ENCODE data around the gene PLD6.
"Not testable (repeated sequence)": the region's sequence is repeated elsewhere in the genome, so short reads cannot be mapped to it uniquely, and the experiment has no call there.

Gene PLD6

DNA sequence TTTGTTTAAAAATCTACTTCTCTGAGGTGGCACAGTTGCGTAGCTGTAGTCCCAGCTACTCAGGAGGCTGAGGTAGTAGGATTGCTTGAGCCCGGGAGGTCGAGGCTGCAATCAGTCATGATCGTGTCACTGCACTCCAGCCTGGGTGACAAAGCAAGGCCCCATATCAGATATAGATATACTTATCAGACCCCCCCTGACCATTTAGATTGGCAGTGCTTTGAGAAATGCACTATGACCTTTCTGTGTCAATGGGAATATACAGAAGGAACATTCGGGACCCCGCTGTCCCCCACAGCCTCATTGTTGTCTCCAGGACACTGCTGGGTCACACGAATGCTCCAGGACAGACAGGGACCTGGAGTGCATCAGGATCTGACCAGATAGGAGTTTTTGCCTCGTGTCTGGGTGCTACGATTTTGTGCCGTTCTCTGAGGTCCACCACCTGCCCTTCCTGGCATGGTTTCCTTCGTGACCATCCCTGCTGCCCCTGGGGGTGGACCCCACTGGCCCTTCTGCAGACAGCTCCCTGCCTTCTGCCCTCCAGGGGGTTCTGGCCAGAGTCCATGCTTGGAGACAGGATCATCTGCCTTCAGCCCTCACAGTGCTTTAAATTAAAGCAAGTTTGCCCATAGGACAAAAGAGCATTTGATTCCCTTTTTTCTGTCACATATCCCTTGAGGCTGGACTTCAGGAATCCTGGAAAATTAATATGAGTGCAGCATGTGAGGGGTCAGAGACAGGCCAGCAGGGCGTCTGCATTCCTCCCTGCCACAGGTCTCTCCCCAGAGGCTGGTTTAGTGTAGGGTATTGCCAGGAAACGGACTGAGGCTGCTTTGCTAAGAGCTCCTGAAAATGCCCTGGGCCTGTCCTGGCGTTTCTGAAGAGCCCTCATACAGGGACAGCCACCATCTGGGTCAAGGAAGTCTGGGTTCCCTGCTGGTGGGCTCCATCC, 19.3 kb downstream of the PLD6 start:
- Histone ChIP-seq H2AK5ac (ENCODE audit: low read length) (no peak overlapping the region), H3K4me2 (ENCODE audit: low read length) (no peak overlapping the region), H2BK15ac (replicated peaks; ENCODE audit: low read depth) (no peak overlapping the region), H3K79me1 (ENCODE audit: low read length) (no peaks in the 10 kb centered on the region), H3K4me1 (ENCODE audit: control insufficient read depth, low read depth, low read length) (no peaks in the 10 kb centered on the region), H3K36me3 (ENCODE audit: control insufficient read depth, insufficient read depth, low read length) (peaks cover 2% of the 10 kb centered on the region), H3K56ac (ENCODE audit: low read length) (peak overlapping the region; percentile 20), H3K79me2 (ENCODE audit: control insufficient read depth, insufficient read depth, low read length) (no peaks in the 10 kb centered on the region), H3K18ac (ENCODE audit: low read length) (no peak overlapping the region), H3K27ac (ENCODE audit: low read depth, low read length) (no peak overlapping the region), H4K8ac (ENCODE audit: low read depth, low read length) (no peak overlapping the region), H2BK5ac (ENCODE audit: low read length) (no peak overlapping the region), H2BK120ac (ENCODE audit: low read depth, low read length) (no peak overlapping the region), H3K4me3 (ENCODE audit: low read length) (no peak overlapping the region), H3K4ac (ENCODE audit: low read depth, low read length) (no peak overlapping the region), H3K23ac (ENCODE audit: low read length) (no peak overlapping the region), H4K5ac (ENCODE audit: low read length) (no peak overlapping the region), H3K9ac (ENCODE audit: low read length) (no peak overlapping the region), H3K27me3 (ENCODE audit: insufficient read depth, low read length, poor library complexity) (no peaks in the 10 kb centered on the region)
- DNase-seq: peak; percentile 71
- WGBS (ENCODE audit: extremely low coverage, insufficient coverage, low lambda C conversion rate): no CpG with 5 or more reads among the region's 14 CpGs

DNA sequence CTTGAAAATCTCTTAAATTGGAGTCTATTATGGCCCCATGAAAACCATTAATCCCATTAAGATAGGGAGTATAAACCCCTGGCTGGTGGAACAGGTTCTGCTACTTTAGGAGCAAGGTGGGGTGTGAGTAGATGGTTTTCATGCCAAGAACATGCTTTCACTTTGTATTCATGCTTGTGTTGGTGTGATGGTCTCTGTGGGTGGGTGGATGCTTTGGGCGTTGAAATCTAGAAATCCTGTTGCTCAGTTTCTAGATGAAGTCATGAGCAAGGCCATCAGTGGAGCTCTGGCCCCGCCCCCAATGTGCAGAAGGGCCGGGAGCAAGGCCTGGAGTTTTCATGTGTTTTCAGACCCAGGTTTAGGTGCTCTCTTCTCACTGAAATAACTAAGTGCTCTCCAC, 20.1 kb downstream of the PLD6 start:
- H2BK15ac ChIP-seq (replicated peaks; ENCODE audit: low read depth): no peak overlapping the region
- no peak overlapping the region for H3K4ac ChIP-seq (ENCODE audit: low read depth, low read length)
- H3K79me1 ChIP-seq (ENCODE audit: low read length): no peaks in the 10 kb centered on the region
- H4K5ac ChIP-seq (ENCODE audit: low read length): no peak overlapping the region
- no peak overlapping the region for H3K18ac ChIP-seq (ENCODE audit: low read length)
- no peak overlapping the region for H2AK5ac ChIP-seq (ENCODE audit: low read length)
- no peak overlapping the region for H2BK5ac ChIP-seq (ENCODE audit: low read length)
- no peak overlapping the region for H3K9ac ChIP-seq (ENCODE audit: low read length)
- peaks cover 2% of the 10 kb centered on the region for H3K36me3 ChIP-seq (ENCODE audit: control insufficient read depth, insufficient read depth, low read length)
- H3K23ac ChIP-seq (ENCODE audit: low read length): no peak overlapping the region
- no peak overlapping the region for H3K4me3 ChIP-seq (ENCODE audit: low read length)
- H3K56ac ChIP-seq (ENCODE audit: low read length): no peak overlapping the region
- H3K79me2 ChIP-seq (ENCODE audit: control insufficient read depth, insufficient read depth, low read length): no peaks in the 10 kb centered on the region
- no peak overlapping the region for H3K4me2 ChIP-seq (ENCODE audit: low read length)
- WGBS (ENCODE audit: extremely low coverage, insufficient coverage, low lambda C conversion rate): no CpG with 5 or more reads among the region's 3 CpGs
- peak; percentile 58 for DNase-seq
- H2BK120ac ChIP-seq (ENCODE audit: low read depth, low read length): no peak overlapping the region
- H3K27ac ChIP-seq (ENCODE audit: low read depth, low read length): no peak overlapping the region
- H3K4me1 ChIP-seq (ENCODE audit: control insufficient read depth, low read depth, low read length): no peaks in the 10 kb centered on the region
- no peak overlapping the region for H4K8ac ChIP-seq (ENCODE audit: low read depth, low read length)
- H3K27me3 ChIP-seq (ENCODE audit: insufficient read depth, low read length, poor library complexity): no peaks in the 10 kb centered on the region

DNA sequence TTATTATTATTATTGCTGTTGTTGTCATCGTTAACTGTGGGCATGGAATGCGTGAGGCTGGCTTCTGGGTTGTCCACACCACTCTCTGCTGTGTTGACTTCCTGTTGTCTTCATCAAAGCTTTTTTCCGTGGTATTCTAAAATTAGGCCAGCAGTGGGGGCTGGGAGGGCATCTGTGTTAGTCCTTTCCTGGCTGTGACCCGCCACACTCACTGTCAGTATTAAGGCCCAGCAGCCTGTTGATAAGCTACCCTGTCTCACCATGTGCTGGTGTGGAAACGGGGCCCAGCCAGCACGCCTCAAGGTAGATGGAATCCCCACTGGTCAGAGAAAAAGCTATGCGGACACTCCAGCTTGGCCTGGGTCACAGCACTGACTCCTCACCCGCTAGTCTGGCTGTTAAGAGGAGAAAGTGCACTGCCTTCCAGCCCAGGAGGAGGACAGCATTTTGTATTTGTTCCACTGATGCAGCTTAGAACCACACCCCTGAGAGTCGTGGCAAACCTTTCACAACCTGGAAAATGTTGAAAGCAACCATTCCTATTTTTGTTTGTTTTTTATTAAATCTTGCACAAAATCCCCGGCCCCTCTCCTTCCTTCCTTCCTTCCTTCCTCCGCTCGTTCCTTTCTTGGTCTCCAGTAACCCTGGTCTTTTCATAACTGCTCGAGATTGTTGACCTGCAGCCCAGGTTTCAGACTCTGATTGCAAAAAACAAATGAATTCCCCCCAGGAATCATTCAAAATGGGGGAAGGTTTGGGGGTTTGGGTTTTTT, 21.0 kb downstream of the PLD6 start:
- H3K36me3 ChIP-seq (ENCODE audit: control insufficient read depth, insufficient read depth, low read length); H3K27ac ChIP-seq (ENCODE audit: low read depth, low read length); H3K4me3 ChIP-seq (ENCODE audit: low read length): not testable (repeated sequence)

DNA sequence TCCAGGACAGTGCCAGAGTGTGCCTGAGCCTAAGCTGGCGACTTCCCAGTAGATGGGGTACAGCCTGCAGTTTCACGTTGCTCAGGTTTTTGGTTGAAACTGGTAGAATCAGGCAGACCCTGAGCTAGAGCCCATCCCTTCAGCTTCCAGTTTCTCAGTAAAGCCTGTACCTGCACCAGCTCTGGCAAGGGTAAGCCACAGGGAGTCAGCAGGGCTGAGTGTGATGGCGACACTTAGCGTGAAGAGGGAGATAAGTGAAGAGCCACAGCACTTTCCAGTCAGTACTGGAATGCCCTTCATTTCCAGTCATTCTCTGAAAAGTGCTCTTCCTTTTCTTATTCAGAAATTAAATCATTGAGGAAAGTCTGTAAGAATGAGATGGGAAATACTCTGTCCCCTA, 22.4 kb downstream of the PLD6 start:
- Histone ChIP-seq H3K4ac (ENCODE audit: low read depth, low read length) (no peak overlapping the region), H2AK5ac (ENCODE audit: low read length) (no peak overlapping the region), H3K27me3 (ENCODE audit: insufficient read depth, low read length, poor library complexity) (no peaks in the 10 kb centered on the region), H3K79me2 (ENCODE audit: control insufficient read depth, insufficient read depth, low read length) (no peaks in the 10 kb centered on the region), H4K5ac (ENCODE audit: low read length) (no peak overlapping the region), H3K4me1 (ENCODE audit: control insufficient read depth, low read depth, low read length) (no peaks in the 10 kb centered on the region), H3K4me3 (ENCODE audit: low read length) (no peak overlapping the region), H3K27ac (ENCODE audit: low read depth, low read length) (no peak overlapping the region), H3K18ac (ENCODE audit: low read length) (no peak overlapping the region), H2BK15ac (replicated peaks; ENCODE audit: low read depth) (no peak overlapping the region), H2BK120ac (ENCODE audit: low read depth, low read length) (no peak overlapping the region), H2BK5ac (ENCODE audit: low read length) (no peak overlapping the region), H3K56ac (ENCODE audit: low read length) (no peak overlapping the region), H3K23ac (ENCODE audit: low read length) (no peak overlapping the region), H4K8ac (ENCODE audit: low read depth, low read length) (no peak overlapping the region), H3K4me2 (ENCODE audit: low read length) (no peak overlapping the region), H3K79me1 (ENCODE audit: low read length) (no peaks in the 10 kb centered on the region), H3K9ac (ENCODE audit: low read length) (no peak overlapping the region), H3K36me3 (ENCODE audit: control insufficient read depth, insufficient read depth, low read length) (peaks cover 7% of the 10 kb centered on the region)
- no CpG with 5 or more reads among the region's 4 CpGs for WGBS (ENCODE audit: extremely low coverage, insufficient coverage, low lambda C conversion rate)
- DNase-seq: no peak

More for the DNA sequence above, 21.0 kb downstream of the PLD6 start:
- not testable (repeated sequence) for H3K4ac ChIP-seq (ENCODE audit: low read depth, low read length); DNase-seq; H4K8ac ChIP-seq (ENCODE audit: low read depth, low read length); H3K56ac ChIP-seq (ENCODE audit: low read length); H3K18ac ChIP-seq (ENCODE audit: low read length); H3K79me1 ChIP-seq (ENCODE audit: low read length); H3K23ac ChIP-seq (ENCODE audit: low read length); H3K79me2 ChIP-seq (ENCODE audit: control insufficient read depth, insufficient read depth, low read length); H2BK5ac ChIP-seq (ENCODE audit: low read length); H4K5ac ChIP-seq (ENCODE audit: low read length); H3K27me3 ChIP-seq (ENCODE audit: insufficient read depth, low read length, poor library complexity); H2AK5ac ChIP-seq (ENCODE audit: low read length); H2BK15ac ChIP-seq (replicated peaks; ENCODE audit: low read depth); H3K9ac ChIP-seq (ENCODE audit: low read length); H2BK120ac ChIP-seq (ENCODE audit: low read depth, low read length); H3K4me1 ChIP-seq (ENCODE audit: control insufficient read depth, low read depth, low read length); H3K4me2 ChIP-seq (ENCODE audit: low read length)
- WGBS (ENCODE audit: extremely low coverage, insufficient coverage, low lambda C conversion rate): no CpG with 5 or more reads among the region's 13 CpGs

DNA sequence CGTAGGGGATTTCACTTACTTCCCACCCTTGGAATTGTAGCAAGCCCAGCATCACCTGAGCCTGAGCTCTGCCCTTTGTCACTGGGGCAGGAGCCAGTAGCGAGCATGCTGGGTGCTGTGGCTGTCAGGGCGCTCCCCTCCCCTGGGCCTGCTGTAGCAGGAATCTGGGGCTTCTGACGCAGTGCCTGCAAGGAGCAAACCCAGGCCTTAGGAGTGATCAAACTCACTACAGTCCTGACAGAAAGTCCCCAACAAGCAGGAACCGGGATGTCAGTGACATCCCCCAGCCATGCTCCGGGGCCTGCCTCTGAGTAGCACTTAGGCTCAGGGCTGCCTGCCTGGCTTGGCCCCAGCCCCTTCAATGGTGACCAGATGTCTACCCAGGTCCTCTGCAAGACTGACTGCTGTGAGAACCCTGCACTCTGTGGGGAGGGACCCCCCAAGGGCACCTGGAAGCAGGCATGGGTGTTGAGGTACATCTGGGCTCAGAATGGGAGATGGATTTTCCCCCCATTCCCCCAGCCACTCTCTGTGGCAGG, 23.5 kb downstream of the PLD6 start:
- Histone ChIP-seq H3K4me3 (ENCODE audit: low read length) (no peak overlapping the region), H3K4ac (ENCODE audit: low read depth, low read length) (no peak overlapping the region), H4K8ac (ENCODE audit: low read depth, low read length) (no peak overlapping the region), H3K36me3 (ENCODE audit: control insufficient read depth, insufficient read depth, low read length) (peaks cover 7% of the 10 kb centered on the region), H2BK15ac (replicated peaks; ENCODE audit: low read depth) (no peak overlapping the region), H3K27me3 (ENCODE audit: insufficient read depth, low read length, poor library complexity) (no peaks in the 10 kb centered on the region), H3K79me2 (ENCODE audit: control insufficient read depth, insufficient read depth, low read length) (no peaks in the 10 kb centered on the region), H3K23ac (ENCODE audit: low read length) (no peak overlapping the region), H3K56ac (ENCODE audit: low read length) (no peak overlapping the region), H3K18ac (ENCODE audit: low read length) (no peak overlapping the region), H2BK120ac (ENCODE audit: low read depth, low read length) (no peak overlapping the region), H3K4me2 (ENCODE audit: low read length) (no peak overlapping the region), H4K5ac (ENCODE audit: low read length) (no peak overlapping the region), H3K79me1 (ENCODE audit: low read length) (no peaks in the 10 kb centered on the region), H2BK5ac (ENCODE audit: low read length) (no peak overlapping the region), H3K27ac (ENCODE audit: low read depth, low read length) (no peak overlapping the region), H3K9ac (ENCODE audit: low read length) (no peak overlapping the region), H2AK5ac (ENCODE audit: low read length) (no peak overlapping the region), H3K4me1 (ENCODE audit: control insufficient read depth, low read depth, low read length) (no peaks in the 10 kb centered on the region)
- no CpG with 5 or more reads among the region's 6 CpGs for WGBS (ENCODE audit: extremely low coverage, insufficient coverage, low lambda C conversion rate)
- DNase-seq: no peak

Measured in mesendoderm (in vitro differentiated cells).